Stimulated activated CD4-positive, alpha-beta T cell treated with anti-CD3 and anti-CD28 coated beads, Interleukin-1b, Interleukin-23, amount 100 ng/mL, for 1 hour (primary cell): ENCODE data around the gene RBL2.
"Not testable (repeated sequence)": the region's sequence is repeated elsewhere in the genome, so short reads cannot be mapped to it uniquely, and the experiment has no call there.

Experiments
- DNase-seq, 2 donors: peaks; one replicate each; pipeline ENCODE4 v3.0.0-alpha.2; 2020; ENCODE audit warnings: low read depth in 2 of 2

Gene RBL2

GRCh38 chr16:53507464-53508179 is 73.4 kb downstream of the RBL2 start:
- DNase-seq = no peak

GRCh38 chr16:53509906-53510703 is 75.8 kb downstream of the RBL2 start:
- peak; percentile 17 to 18 for DNase-seq

GRCh38 chr16:53510704-53511070 is 76.4 kb downstream of the RBL2 start:
- DNase-seq = no peak

- no peak for DNase-seq
Measured at GRCh38 chr16:53511084-53511402, 76.8 kb downstream of the RBL2 start.

- no peak for DNase-seq
Measured at GRCh38 chr16:53511403-53512280, 77.4 kb downstream of the RBL2 start.

- not testable (repeated sequence) for DNase-seq
Measured at GRCh38 chr16:53512795-53513194, 78.5 kb downstream of the RBL2 start.

- DNase-seq = no peak
Measured at GRCh38 chr16:53515259-53515658, 81.0 kb downstream of the RBL2 start.

GRCh38 chr16:53515811-53516210 is 81.5 kb downstream of the RBL2 start:
- no peak for DNase-seq

- DNase-seq = no peak
Measured at GRCh38 chr16:53517851-53518250, 83.6 kb downstream of the RBL2 start.

- peak; percentile 32 to 33 for DNase-seq
Measured at GRCh38 chr16:53518550-53519416, 84.5 kb downstream of the RBL2 start.

- no peak for DNase-seq
Measured at GRCh38 chr16:53519417-53520091, 85.3 kb downstream of the RBL2 start.

- no peak for DNase-seq
Measured at GRCh38 chr16:53523126-53523804, 89.0 kb downstream of the RBL2 start.

- DNase-seq = no peak
Measured at GRCh38 chr16:53523971-53524548, 89.8 kb downstream of the RBL2 start.

- DNase-seq = no peak
Measured at GRCh38 chr16:53528797-53529196, 94.5 kb downstream of the RBL2 start.

GRCh38 chr16:53529513-53529912 is 95.2 kb downstream of the RBL2 start:
- no peak for DNase-seq

- no peak for DNase-seq
Measured at GRCh38 chr16:53530046-53530445, 95.8 kb downstream of the RBL2 start.

- no peak for DNase-seq
Measured at GRCh38 chr16:53530741-53531140, 96.5 kb downstream of the RBL2 start.

GRCh38 chr16:53534206-53534605 is 99.9 kb downstream of the RBL2 start:
- DNase-seq = no peak

GRCh38 chr16:53537626-53538025 is 103.4 kb downstream of the RBL2 start:
- DNase-seq = no peak

GRCh38 chr16:53539346-53539745 is 105.1 kb downstream of the RBL2 start:
- DNase-seq = not testable (repeated sequence)
